ENCODE data around the gene ADAM22. TPM values are rescaled to one million over a fixed set of nuclear protein-coding genes. Genes with fewer than 3 reads are reported as not detected.
"Not testable (repeated sequence)": the region's sequence is repeated elsewhere in the genome, so short reads cannot be mapped to it uniquely, and the experiment has no call there.

ADAM22 gene
- total RNA-seq, 1 donor from 2014 or later, result 0.24 TPM

GRCh38 chr7:88111140-88111743 is 177.2 kb downstream of the ADAM22 start:
- no peak for ATAC-seq

- ATAC-seq, result no peak
Measured at GRCh38 chr7:88111954-88112471, 178.0 kb downstream of the ADAM22 start.

DNA sequence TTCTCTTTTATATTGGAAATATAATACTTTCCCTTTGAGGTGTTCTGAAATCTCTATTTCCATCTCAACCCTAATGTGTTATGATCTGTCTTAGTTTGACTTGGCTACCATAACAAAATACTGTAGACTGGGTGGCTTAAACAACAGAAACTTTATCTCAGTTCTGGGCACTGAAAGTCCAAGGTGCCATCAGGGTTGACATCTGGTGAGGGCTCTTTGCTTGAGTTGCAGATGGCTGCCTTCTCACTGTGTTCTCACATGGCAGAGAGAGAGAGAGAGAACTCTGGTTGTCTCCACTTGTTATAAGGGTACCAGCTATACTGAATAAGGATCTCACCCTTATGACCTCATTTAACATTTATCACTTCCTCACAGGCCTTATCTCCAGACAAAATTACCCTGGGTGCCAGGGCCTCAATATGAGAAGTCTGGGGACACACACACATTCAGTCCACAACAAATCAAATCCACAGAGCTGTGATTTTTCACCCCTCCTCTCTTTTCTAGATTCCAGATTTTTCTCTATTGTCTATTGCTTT is 181.3 kb downstream of the ADAM22 start:
- ATAC-seq, result no peak

DNA sequence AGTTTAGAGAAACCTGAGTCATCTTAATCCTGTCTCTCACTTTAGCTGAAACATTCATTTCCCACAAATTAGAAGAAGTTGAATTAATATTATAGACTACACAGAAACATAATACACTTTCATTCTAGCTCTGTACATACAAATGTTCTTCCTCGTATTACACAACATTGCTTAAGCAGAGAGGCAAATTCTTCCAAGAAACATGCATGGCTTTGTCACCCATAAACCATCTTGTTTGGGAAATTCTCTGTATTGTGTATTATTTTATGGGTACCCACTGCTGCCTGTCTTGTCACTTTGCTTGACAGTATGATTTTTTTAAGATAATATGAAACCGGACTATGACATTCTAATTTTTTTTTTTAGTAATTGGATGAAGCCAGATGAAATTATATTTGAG is 181.8 kb downstream of the ADAM22 start:
- no peak for ATAC-seq

- ATAC-seq, result no peak
Measured at GRCh38 chr7:88116235-88116795, 182.3 kb downstream of the ADAM22 start.

- ATAC-seq, result no peak
Measured at GRCh38 chr7:88117325-88117724, 183.3 kb downstream of the ADAM22 start.

- ATAC-seq, result no peak
Measured at GRCh38 chr7:88121335-88121734, 187.3 kb downstream of the ADAM22 start.

DNA sequence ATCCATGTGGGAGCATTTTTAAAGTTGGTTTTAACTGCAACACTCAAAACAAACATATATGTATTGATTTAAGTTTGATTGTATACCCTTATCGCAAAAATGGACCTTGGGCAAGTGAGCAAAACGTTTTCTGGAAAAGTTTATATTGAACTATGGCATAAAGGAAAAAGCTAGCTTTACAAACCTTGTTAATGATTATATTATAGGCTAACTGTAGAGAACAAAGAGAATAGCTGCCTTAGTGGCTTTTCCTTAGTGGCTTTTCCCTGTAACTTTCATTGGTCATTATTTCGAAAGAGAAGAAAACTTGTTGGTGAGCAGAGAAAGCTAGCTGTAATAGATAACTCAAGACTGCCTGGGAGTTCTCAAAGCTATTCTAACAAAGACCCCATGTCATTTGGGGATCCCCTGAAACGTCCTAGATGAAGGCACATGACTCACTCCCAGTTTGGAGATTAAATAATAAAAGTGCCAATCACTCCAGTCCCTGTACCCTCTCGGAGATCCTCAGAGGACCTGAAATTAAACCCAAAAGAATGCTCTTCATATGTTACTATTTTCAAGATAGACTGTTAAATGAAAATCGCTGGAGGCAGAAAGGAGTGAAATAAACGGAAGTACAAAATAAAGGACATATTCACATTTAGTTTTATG is 193.7 kb downstream of the ADAM22 start:
- ATAC-seq, result no peak

DNA sequence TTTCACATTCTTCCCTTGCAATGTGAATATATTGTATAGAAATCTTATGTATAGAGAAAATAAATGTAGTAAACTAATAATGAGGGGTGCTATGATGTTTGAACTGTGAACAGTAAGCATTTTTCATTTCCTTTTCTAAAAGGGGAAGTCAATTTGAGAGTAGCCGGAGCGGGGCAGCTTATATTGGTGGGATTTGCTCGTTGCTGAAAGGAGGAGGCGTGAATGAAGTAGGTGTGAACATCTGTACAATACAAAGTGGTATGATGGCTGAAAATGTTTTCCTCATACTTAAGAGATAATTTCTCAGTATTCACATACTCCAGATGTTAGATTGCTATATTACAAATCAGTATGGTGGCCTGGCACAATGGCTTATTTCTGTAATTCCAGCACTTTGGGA is 198.7 kb downstream of the ADAM22 start:
- no peak for ATAC-seq

DNA sequence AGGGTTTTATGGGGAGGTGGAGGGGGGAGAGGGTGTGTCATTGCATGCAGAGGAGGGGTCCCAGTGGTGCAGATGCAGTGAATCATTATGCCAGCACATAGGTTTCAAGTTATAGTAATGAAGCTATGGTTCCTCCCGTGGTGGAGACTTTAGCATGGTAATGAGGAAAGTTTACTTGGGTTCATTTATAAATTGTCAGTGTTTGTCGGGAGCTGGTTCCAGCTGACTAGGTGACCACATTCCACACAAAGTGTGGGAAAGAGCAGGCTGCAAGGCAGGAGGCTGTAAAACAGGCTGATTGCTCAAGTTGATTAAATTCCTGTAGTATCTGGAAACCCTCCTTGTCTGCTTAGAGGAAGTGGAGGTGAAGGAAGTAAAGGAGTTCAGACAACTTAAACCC is 206.9 kb downstream of the ADAM22 start:
- no peak for ATAC-seq

- no peak for ATAC-seq
Measured at GRCh38 chr7:88141479-88141878, 207.4 kb downstream of the ADAM22 start.

DNA sequence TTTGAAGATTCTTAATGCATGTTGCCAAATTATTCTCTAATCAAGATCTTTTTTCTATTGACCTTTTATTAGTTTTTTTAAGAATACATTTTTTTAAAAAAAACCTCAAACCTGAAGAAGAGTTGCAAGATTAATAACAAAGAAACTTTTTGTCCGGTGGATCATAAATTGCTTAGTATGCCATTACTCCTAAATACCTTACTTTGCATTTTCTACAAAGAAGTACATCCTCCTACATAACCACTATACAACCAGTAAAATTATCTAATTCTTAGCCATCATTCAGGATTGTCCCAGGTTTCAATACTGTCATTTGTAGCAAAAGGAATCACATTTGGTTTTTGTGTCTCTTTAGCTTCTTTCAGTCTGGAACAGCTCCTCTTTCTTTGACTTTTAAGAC is 207.9 kb downstream of the ADAM22 start:
- ATAC-seq, result no peak

DNA sequence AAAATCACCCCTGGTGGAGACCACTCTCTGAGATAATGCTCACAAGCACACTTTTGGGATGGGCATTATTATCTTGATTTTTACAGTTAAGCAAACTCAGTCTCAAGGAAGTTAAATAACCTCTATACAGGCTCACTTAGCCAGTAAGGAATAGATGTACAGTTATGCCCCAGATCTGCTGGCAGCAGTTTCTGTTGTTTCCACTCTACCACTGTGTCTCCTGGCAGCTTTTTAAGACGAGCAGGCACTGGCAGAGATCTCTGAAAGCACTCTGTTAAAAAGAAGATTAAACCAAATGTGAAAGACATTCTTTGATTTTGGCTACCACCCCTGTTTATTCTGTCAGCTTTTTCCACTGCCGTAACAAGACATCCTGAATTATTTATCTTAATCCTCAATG is 212.6 kb downstream of the ADAM22 start:
- no peak for ATAC-seq

- ATAC-seq, result no peak
Measured at GRCh38 chr7:88147341-88147740, 213.3 kb downstream of the ADAM22 start.

DNA sequence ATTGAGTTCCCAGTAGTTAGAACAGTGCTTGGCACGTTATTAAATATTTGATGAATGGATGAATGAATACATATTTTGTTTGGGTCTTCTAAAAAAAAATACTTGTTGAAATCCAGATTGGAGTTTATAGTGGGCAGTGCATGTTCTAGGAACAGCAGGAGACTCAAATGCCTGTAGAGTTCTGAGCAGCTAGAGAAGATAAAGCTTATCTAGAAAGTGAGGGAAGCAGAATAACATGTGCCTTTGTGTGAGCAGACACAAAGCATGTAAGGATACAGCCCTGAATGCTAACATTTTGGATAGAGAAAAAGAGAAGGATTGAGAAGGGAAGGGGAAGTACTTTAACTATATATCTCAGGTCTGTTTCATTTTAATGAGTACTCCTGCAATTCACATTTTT is 213.9 kb downstream of the ADAM22 start:
- ATAC-seq, result no peak

DNA sequence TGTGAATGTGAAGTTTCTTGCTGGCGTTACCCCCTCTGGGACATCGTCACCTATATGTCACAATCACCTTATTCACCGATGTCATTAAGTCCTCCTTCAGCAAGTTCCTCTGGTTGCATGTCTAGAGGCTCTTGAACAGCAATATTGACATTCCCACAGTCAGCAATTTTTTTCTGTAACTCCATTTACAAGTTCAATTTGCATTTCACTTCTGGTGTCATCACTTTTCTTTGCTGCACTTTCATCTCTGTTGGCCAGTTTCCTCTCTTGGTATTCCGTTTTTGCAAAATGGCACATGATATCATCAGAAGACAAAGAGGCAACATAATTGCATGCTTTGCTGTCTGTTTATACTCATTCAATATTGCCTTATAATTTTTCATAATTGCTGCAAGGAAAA is 216.0 kb downstream of the ADAM22 start:
- ATAC-seq, result no peak

DNA sequence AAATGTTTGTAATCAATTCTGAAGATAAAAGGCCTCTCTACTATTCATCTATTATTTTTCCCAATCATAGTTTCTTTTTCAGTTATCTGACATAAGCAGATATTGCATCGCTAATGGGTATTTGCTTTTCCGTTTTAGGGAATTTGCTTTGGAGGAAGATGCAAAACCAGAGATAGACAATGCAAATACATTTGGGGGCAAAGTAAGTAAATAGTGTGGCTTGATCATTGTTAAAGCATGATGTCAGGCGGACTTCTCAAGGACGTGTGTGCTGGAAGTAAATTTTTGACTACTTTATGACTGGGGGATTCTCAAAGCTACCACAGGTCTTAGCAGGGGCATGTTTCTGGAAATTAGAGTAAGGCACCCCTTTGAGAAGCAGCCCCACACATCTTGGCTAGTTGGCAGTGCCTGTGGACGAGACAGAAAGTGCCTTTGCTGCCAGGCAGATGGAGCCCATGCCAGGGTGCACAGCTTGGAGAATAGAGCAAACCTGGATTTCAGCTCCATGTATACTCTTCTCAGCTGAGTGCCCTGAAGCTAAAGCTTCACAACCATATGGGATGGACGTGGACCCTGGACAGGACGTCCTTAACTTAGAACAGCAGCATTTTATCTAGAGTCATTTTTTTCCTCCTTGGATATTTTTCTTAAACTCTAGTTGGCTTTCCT is 217.2 kb downstream of the ADAM22 start:
- ATAC-seq, result no peak

- ATAC-seq, result no peak
Measured at GRCh38 chr7:88153378-88153777, 219.3 kb downstream of the ADAM22 start.

DNA sequence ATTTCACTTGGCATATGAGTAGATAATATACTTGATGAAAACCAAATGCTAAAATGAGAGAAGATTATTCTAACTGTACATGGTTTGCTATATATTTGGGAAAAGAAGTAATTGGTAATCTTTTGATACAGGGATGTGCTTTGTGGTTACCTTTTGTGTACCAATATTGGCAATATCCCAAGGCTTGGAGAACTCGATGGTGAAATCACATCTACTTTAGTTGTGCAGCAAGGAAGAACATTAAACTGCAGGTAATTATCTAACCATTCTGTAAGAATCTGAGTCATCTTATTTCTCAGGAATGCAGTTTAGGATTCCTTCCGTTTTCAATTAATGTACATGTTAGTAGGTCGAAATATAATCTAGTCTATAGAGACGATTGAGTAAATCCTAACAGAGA is 221.7 kb downstream of the ADAM22 start:
- ATAC-seq, result no peak

GRCh38 chr7:88156356-88156755 is 222.3 kb downstream of the ADAM22 start:
- ATAC-seq, result no peak

DNA sequence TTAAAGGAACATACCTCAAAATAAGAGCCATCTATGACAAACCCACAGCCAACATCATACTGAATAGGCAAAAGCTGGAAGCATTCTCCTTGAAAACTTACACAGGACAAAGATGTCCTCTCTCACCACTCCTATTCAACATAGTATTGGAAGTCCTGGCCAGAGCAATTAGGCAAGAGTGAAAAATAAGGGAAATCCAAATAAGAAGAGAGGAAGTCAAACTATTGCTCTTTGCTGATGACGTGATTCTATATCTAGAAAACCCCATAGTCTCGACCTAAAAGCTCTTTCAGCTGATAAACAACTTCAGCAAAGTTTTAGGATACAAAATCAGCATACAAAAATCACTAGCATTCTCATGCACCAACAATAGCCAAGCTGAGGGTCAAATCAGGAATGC is 225.7 kb downstream of the ADAM22 start:
- ATAC-seq, result not testable (repeated sequence)

DNA sequence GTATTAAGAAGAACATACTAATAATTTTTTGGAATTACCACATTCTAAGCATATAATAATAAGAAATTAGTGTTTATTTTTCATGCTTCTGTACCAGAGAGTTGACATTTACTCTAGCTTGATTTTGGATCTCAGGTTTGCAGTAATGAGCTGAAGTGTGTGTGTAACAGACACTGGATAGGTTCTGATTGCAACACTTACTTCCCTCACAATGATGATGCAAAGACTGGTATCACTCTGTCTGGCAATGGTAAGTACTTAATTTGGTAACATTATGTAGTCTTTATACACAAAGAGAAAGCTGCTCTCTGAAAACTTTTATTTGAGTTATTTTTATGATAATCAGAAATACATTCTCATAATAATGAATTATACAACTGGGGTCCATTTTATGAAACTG is 231.6 kb downstream of the ADAM22 start:
- ATAC-seq, result no peak

DNA sequence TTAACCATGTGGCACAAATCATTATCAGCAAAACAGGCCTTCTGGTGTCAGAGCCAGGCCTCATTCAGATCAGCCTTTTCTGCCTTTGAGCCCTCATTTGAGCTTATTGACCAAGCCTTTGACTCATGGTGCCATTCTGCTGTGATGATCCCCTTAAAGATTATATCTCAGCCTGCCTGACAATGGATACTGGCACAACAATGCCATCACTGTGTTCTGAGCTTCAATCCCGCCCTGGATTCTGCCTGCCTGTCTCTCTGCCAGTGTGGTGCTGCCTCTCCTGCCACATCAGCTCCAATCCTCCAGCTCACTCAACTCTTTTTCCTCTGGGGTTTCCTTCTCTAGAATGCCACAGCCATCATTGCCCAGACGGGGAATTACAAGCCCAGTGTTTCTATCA is 233.2 kb downstream of the ADAM22 start:
- ATAC-seq, result no peak
